PC-9 (cell line): Measurements from ENCODE around the gene SHISA5. TPM values are rescaled to one million over a fixed set of nuclear protein-coding genes. Genes with fewer than 3 reads are reported as not detected.
"Not testable (repeated sequence)": the region's sequence is repeated elsewhere in the genome, so short reads cannot be mapped to it uniquely, and the experiment has no call there.

ENCODE experiments used
- BruUV-seq: library from RNA; stranded (reverse); fragments of 400-500 nt; replicated peaks from 2 replicates; lab custom pipeline; 2021; lab: Mats Ljungman, UMichigan
- CTCF ChIA-PET: fragments of 300-600 bp; sonication (Branson Sonifier 250); formaldehyde crosslinking; loops from one replicate; lab custom pipeline; 2022; ENCODE audit warnings: antibody characterized with exemption; lab: Charles Lee
- POLR2A ChIA-PET: fragments of 300-600 bp; sonication (Branson Sonifier 250); formaldehyde crosslinking; loops from one replicate; lab custom pipeline; 2022; ENCODE audit warnings: antibody characterized with exemption; ENCODE audit not compliant: unreplicated experiment; lab: Charles Lee
- DNase-seq, 2 experiments: peaks; one replicate each; pipeline versions ENCODE4 v3.0.0 to v3.0.0-alpha.2; 2015 to 2022; ENCODE audit warnings: mixed read lengths in 1 of 2
- H2AFZ ChIP-seq: fragments of 200-600 bp; sonication (generic); 2 replicates; pipeline ENCODE4 v1.8.1; 2017; ENCODE audit warnings: antibody characterized with exemption
- H3F3A ChIP-seq: fragments of 200-600 bp; sonication (generic); 2 replicates; pipeline ENCODE4 v1.8.1; 2017; ENCODE audit warnings: antibody characterized with exemption, mild to moderate bottlenecking, low read depth; ENCODE audit not compliant: insufficient read depth
- H3K27ac ChIP-seq: fragments of 200-600 bp; sonication (generic); 2 replicates; pipeline ENCODE4 v1.6.1; 2016; ENCODE audit warnings: mixed run types
- H3K27me3 ChIP-seq: fragments of 200-600 bp; sonication (generic); 2 replicates; pipeline ENCODE4 v1.6.1; 2016; ENCODE audit warnings: low read depth, mixed run types; ENCODE audit not compliant: insufficient read depth
- H3K36me3 ChIP-seq: fragments of 200-600 bp; sonication (generic); 2 replicates; pipeline ENCODE4 v1.6.1; 2016; ENCODE audit warnings: low read depth, mixed run types
- H3K4me1 ChIP-seq: fragments of 200-600 bp; sonication (generic); replicated peaks from 2 replicates; pipeline ENCODE4 v1.6.1; 2016; ENCODE audit warnings: mixed run types; ENCODE audit not compliant: insufficient read depth
- H3K4me2 ChIP-seq: fragments of 200-600 bp; sonication (generic); 2 replicates; pipeline ENCODE4 v1.6.1; 2017; ENCODE audit warnings: mixed run types
- H3K4me3 ChIP-seq: fragments of 200-600 bp; sonication (generic); 2 replicates; pipeline ENCODE4 v1.6.1; 2016; ENCODE audit warnings: mixed run types
- H3K79me2 ChIP-seq: fragments of 200-600 bp; sonication (generic); 2 replicates; pipeline ENCODE4 v1.6.1; 2017; ENCODE audit warnings: low read depth, mixed run types
- H3K9me2 ChIP-seq: fragments of 200-600 bp; sonication (generic); 2 replicates; pipeline ENCODE4 v1.8.1; 2017; ENCODE audit warnings: mild to moderate bottlenecking; ENCODE audit not compliant: insufficient read depth
- H3K9me3 ChIP-seq: fragments of 200-600 bp; sonication (generic); 2 replicates; pipeline ENCODE4 v1.8.1; 2016; ENCODE audit warnings: low read depth; ENCODE audit not compliant: insufficient read depth
- H4K20me1 ChIP-seq: fragments of 200-600 bp; sonication (generic); 2 replicates; pipeline ENCODE4 v1.8.1; 2017; ENCODE audit not compliant: insufficient read depth
- EZH2 ChIP-seq: fragments of 200-600 bp; sonication (generic); IDR thresholded peaks from 2 replicates; pipeline ENCODE4 v1.8.0; 2017; ENCODE audit warnings: antibody characterized with exemption, low read depth
- intact Hi-C: fragments of 100-400 bp; cut with micrococcal nuclease; formaldehyde crosslinking; loops from one replicate; pipeline ENCODE4 v1.10.0; 2022; ENCODE audit not compliant: unreplicated experiment
- total RNA-seq: library from RNA; stranded (reverse); gene quantifications from 2 replicates; pipeline ENCODE4 v1.2.3, GENCODE V29; 2021
- TF ChIP-seq, protein P1 (sequence below): fragments of 200-600 bp; sonication (generic); conservative IDR thresholded peaks from 2 replicates; pipeline ENCODE4 v1.6.1; 2017; ENCODE audit warnings: mixed run types, antibody characterized with exemption, mild to moderate bottlenecking, moderate library complexity

SHISA5 gene
- total RNA-seq, 1 experiment from 2014 or later: 133 TPM

DNA sequence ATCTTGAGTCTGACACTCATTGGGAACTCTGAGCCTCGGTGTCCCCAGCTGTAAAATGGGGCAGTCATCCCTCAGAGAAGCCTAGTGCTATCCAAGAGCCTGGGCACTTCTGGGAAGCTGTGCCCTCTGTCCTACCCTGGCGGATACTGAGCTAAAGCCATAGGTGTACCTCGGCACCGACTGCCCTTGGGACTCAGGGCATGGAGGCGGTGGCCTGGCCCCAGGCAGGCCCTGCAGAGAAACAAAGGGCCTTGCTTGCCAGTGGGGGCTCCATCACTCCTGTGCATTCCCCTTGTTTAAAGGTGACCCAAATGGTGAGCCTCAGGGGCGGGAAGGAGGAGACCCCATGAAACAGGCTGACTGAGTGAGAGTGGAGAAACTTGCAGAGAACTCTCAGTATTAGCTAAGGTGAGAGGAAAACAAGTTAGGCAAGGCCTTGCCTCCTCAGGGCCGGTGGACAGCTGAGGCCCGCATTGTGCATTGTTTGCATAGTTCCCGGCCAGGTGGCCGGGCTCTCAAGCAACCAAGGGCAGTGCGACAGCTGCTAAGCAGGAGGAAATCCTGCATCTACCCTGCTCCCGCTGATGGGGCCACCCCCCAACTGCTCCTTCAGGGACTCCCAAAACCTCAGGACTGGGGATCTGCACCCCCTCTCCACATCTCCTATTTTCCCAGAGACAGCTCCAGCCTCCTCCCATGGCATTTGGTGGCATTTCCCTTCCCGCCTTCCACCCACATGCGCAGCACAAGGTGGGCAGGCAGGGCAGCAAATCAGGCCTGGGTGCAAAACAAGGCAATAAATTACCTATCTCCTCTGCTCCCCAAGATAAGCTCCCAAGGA lies 48.4 kb upstream of the SHISA5 start:
- Histone ChIP-seq H3F3A (peaks cover 4% of the 10 kb centered on the region; the same call in 1 of the 2 replicates), H3K79me2 (no peaks in the 10 kb centered on the region), H3K36me3 (no peaks in the 10 kb centered on the region), H3K9me3 (no peaks in the 10 kb centered on the region), H3K4me3 (no peak overlapping the region), H3K4me2 (no peak overlapping the region), H3K4me1 (peaks cover 7% of the 10 kb centered on the region), H4K20me1 (no peaks in the 10 kb centered on the region), H3K27me3 (no peaks in the 10 kb centered on the region), H3K9me2 (no peaks in the 10 kb centered on the region), H3K27ac (no peak overlapping the region), H2AFZ (no peak overlapping the region)
- TF ChIP-seq, protein P1, sequence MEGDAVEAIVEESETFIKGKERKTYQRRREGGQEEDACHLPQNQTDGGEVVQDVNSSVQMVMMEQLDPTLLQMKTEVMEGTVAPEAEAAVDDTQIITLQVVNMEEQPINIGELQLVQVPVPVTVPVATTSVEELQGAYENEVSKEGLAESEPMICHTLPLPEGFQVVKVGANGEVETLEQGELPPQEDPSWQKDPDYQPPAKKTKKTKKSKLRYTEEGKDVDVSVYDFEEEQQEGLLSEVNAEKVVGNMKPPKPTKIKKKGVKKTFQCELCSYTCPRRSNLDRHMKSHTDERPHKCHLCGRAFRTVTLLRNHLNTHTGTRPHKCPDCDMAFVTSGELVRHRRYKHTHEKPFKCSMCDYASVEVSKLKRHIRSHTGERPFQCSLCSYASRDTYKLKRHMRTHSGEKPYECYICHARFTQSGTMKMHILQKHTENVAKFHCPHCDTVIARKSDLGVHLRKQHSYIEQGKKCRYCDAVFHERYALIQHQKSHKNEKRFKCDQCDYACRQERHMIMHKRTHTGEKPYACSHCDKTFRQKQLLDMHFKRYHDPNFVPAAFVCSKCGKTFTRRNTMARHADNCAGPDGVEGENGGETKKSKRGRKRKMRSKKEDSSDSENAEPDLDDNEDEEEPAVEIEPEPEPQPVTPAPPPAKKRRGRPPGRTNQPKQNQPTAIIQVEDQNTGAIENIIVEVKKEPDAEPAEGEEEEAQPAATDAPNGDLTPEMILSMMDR: no peak
- TF ChIP-seq EZH2: no peak
- ChIA-PET CTCF (no interaction called here), POLR2A (interaction anchor here (0.6 kb wide), 2 partner anchors 42 to 283 kb away, joined by 4 to 34 read pairs; no protein-coding TSS in a partner anchor)
- no TSS peak for BruUV-seq
- intact Hi-C loops: no loop called here
- DNase-seq: no peak

DNA sequence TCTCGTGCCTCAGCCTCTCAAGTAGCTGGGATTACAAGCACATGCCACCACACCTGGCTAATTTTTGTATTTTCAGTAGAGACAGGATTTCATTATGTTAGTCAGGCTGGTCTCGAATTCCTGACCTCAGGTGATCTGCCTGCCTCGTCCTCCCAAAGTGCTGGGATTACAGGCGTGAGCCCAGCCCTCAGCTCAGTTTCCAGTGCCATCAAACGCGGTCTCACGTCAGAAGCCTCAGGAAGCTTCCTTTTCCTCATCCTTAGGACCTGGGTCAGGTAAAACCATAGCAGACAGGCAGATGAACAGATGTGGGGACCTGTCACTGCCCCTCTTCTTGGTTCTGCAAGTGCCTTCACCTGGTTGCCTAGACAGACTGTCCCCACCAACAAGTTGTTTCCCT lies 47.7 kb upstream of the SHISA5 start:
- H3K4me2 ChIP-seq, H3K27me3 ChIP-seq, H3K4me1 ChIP-seq, H3K9me3 ChIP-seq, H3K27ac ChIP-seq, intact Hi-C loops, H3K9me2 ChIP-seq, H2AFZ ChIP-seq, H3K4me3 ChIP-seq, DNase-seq, BruUV-seq, H3K36me3 ChIP-seq, H3F3A ChIP-seq, H3K79me2 ChIP-seq, H4K20me1 ChIP-seq: not testable (repeated sequence)
- POLR2A ChIA-PET: interaction anchor here (0.6 kb wide), 1 partner anchor 282 kb away, joined by 4 read pairs; no protein-coding TSS in a partner anchor
- CTCF ChIA-PET: interaction anchor here (0.5 kb wide), 1 partner anchor 101 kb away, joined by 6 read pairs; no protein-coding TSS in a partner anchor

DNA sequence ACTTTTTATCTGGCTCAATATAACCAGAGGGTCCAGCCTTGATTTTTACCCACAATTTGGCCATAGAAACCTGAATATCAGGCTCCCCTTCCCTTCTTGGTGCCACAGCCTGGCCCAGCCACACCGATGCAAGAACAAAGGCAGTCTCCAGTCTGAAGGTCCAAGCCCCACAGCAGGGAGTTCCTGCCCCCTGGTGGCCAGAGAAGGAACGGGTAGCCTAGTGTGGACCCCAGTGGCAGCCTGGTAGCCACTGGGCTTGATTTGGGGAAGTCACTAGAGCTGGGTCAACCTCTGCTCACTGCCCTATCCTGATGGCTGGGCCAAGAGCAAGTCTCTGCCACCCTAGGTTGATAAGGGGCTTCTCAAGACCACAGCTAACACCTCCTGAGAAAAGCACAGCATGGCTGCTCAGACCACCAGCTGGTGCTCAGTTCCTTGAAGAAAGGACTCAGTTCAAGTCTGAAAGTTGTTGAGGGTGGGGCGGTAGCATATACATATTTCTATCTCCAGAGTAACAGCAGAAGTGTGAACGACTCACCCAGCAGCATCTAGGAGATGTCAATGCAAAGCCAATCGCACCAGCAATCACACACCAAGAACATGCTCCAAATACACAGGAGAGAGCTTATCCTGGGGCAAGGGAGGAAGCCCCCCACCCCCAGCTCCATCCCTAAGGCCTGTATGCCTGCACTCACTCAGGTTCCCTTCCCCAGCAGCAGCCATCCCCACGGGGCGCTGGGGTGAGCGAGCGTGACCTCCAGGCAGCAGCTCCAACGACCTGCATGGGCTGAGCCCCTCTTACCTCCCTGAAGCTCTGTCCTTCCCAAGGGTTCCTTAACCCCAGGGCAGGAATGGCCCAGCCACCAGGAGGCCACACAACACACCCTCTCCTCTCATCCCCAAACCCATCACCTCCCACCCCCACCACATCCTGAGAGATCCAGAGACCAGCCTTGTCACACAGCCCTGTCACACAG lies 45.0 kb upstream of the SHISA5 start:
- Histone ChIP-seq H3K9me2 (no peaks in the 10 kb centered on the region), H3K4me1 (0 out of 2 replicates have a peak, but pooled peaks cover 3% of the 10 kb centered on the region), H3K9me3 (no peaks in the 10 kb centered on the region), H2AFZ (no peak overlapping the region), H3K4me3 (no peak overlapping the region), H3F3A (no peaks in the 10 kb centered on the region), H3K4me2 (no peak overlapping the region), H3K27ac (no peak overlapping the region), H4K20me1 (no peaks in the 10 kb centered on the region), H3K36me3 (no peaks in the 10 kb centered on the region), H3K79me2 (no peaks in the 10 kb centered on the region), H3K27me3 (no peaks in the 10 kb centered on the region)
- no peak for TF ChIP-seq EZH2
- TF ChIP-seq, protein P1: peak; percentile 90
- CTCF ChIA-PET: interaction anchor here (0.5 to 1.3 kb wide), 5 partner anchors 57 to 148 kb away, joined by 3 to 10 read pairs (median 5); a partner anchor contains a TSS
- BruUV-seq: no TSS peak
- peak; percentile 56 to 84 for DNase-seq
- intact Hi-C loops: loop anchor here (1.0 to 5.0 kb wide), 2 partner anchors 84 to 357 kb away; no protein-coding TSS in a partner anchor
- POLR2A ChIA-PET: interaction anchor here (0.6 kb wide), 1 partner anchor 187 kb away, joined by 3 read pairs; no protein-coding TSS in a partner anchor
